ENCODE results near the gene CRADD. TPM values are rescaled to one million over a fixed set of nuclear protein-coding genes. Genes with fewer than 3 reads are reported as not detected.
"Not testable (repeated sequence)": the region's sequence is repeated elsewhere in the genome, so short reads cannot be mapped to it uniquely, and the experiment has no call there.

CRADD gene
- total and polyA plus RNA-seq, 4 donors, result 6.3 to 28.9 (median 16.6) TPM

GRCh38 chr12:93636708-93637107, 40.5 kb upstream of the CRADD start:
- Histone ChIP-seq H3K4me1 (ENCODE audit: control insufficient read depth in 5 of 5, insufficient read depth in 5 of 5, low read length in 5 of 5) (peaks cover 0 to 8% (median under 1%) of the 10 kb centered on the region in 5 donors), H3K27me3 (ENCODE audit: control insufficient read depth in 3 of 3, insufficient read depth in 3 of 3, low read length in 2 of 3) (no peaks in the 10 kb centered on the region), H3K4me3 (no peak overlapping the region), H3K9me3 (ENCODE audit: control insufficient read depth in 4 of 4, insufficient read depth in 3 of 4, low read length in 3 of 4) (peaks cover 0 to 3% (median 0%) of the 10 kb centered on the region in 4 donors), H3K27ac (ENCODE audit: low read depth in 1 of 2, low read length in 1 of 2) (no peak overlapping the region), H3K36me3 (ENCODE audit: control insufficient read depth in 4 of 4, insufficient read depth in 4 of 4, low read length in 4 of 4) (no peaks in the 10 kb centered on the region), H3K9ac (ENCODE audit: insufficient read depth in 1 of 2, low read length in 2 of 2) (no peak overlapping the region)
- no peak for TF ChIP-seq CTCF (IDR thresholded peaks at IDR 0.05; ENCODE audit: control extremely low read depth, extremely low read depth)
- WGBS, 2 donors, result 84 to 91% methylated on average over 2 of the region's 2 CpGs
- ATAC-seq (ENCODE audit: insufficient read depth, low FRiP score), result no peak
- DNase-seq, result no peak

- Histone ChIP-seq H3K27ac (ENCODE audit: low read depth in 1 of 2, low read length in 1 of 2) (no peak overlapping the region), H3K4me1 (ENCODE audit: control insufficient read depth in 5 of 5, insufficient read depth in 5 of 5, low read length in 5 of 5) (peaks cover 0 to 9% (median 2%) of the 10 kb centered on the region in 5 donors), H3K4me3 (no peak overlapping the region), H3K9ac (ENCODE audit: insufficient read depth in 1 of 2, low read length in 2 of 2) (no peak overlapping the region), H3K27me3 (ENCODE audit: control insufficient read depth in 3 of 3, insufficient read depth in 3 of 3, low read length in 2 of 3) (no peaks in the 10 kb centered on the region), H3K9me3 (ENCODE audit: control insufficient read depth in 4 of 4, insufficient read depth in 3 of 4, low read length in 3 of 4) (peaks cover 0 to under 1% (median 0%) of the 10 kb centered on the region in 4 donors), H3K36me3 (ENCODE audit: control insufficient read depth in 4 of 4, insufficient read depth in 4 of 4, low read length in 4 of 4) (no peaks in the 10 kb centered on the region)
- 66 to 77% methylated on average over 2 of the region's 2 CpGs for WGBS, 2 donors
- peak in 2 of 3 donors; percentile 48 to 75 for DNase-seq
- no peak for ATAC-seq (ENCODE audit: insufficient read depth, low FRiP score)
- no peak for TF ChIP-seq CTCF (IDR thresholded peaks at IDR 0.05; ENCODE audit: control extremely low read depth, extremely low read depth)
Measured at GRCh38 chr12:93638095-93638494, 39.1 kb upstream of the CRADD start.

- Histone ChIP-seq H3K36me3 (ENCODE audit: control insufficient read depth in 4 of 4, insufficient read depth in 4 of 4, low read length in 4 of 4) (no peaks in the 10 kb centered on the region), H3K4me1 (ENCODE audit: control insufficient read depth in 5 of 5, insufficient read depth in 5 of 5, low read length in 5 of 5) (peaks cover 0 to 11% (median 2%) of the 10 kb centered on the region in 5 donors), H3K27me3 (ENCODE audit: control insufficient read depth in 3 of 3, insufficient read depth in 3 of 3, low read length in 2 of 3) (no peaks in the 10 kb centered on the region), H3K9ac (ENCODE audit: insufficient read depth in 1 of 2, low read length in 2 of 2) (no peak overlapping the region), H3K4me3 (no peak overlapping the region), H3K27ac (ENCODE audit: low read depth in 1 of 2, low read length in 1 of 2) (no peak overlapping the region), H3K9me3 (ENCODE audit: control insufficient read depth in 4 of 4, insufficient read depth in 3 of 4, low read length in 3 of 4) (peaks cover 0 to 2% (median 0%) of the 10 kb centered on the region in 4 donors)
- ATAC-seq (ENCODE audit: insufficient read depth, low FRiP score), result no peak
- peak in 2 of 3 donors; percentile 34 to 43 for DNase-seq
- TF ChIP-seq CTCF (IDR thresholded peaks at IDR 0.05; ENCODE audit: control extremely low read depth, extremely low read depth), result no peak
- 64 to 78% methylated on average over 6 of the region's 6 CpGs for WGBS, 2 donors
Measured at GRCh38 chr12:93638954-93639353, 38.2 kb upstream of the CRADD start.

- no peak for ATAC-seq (ENCODE audit: insufficient read depth, low FRiP score)
- no peak overlapping the region for H3K9ac ChIP-seq (ENCODE audit: insufficient read depth in 1 of 2, low read length in 2 of 2)
- no peaks in the 10 kb centered on the region for H3K27me3 ChIP-seq (ENCODE audit: control insufficient read depth in 3 of 3, insufficient read depth in 3 of 3, low read length in 2 of 3)
- peaks cover 0 to 2% (median 0%) of the 10 kb centered on the region in 4 donors for H3K9me3 ChIP-seq (ENCODE audit: control insufficient read depth in 4 of 4, insufficient read depth in 3 of 4, low read length in 3 of 4)
- no peak overlapping the region for H3K27ac ChIP-seq (ENCODE audit: low read depth in 1 of 2, low read length in 1 of 2)
- peaks cover 0 to 11% (median 2%) of the 10 kb centered on the region in 5 donors for H3K4me1 ChIP-seq (ENCODE audit: control insufficient read depth in 5 of 5, insufficient read depth in 5 of 5, low read length in 5 of 5)
- H3K36me3 ChIP-seq (ENCODE audit: control insufficient read depth in 4 of 4, insufficient read depth in 4 of 4, low read length in 4 of 4), result no peaks in the 10 kb centered on the region
- 72 to 91% methylated on average over 2 of the region's 2 CpGs for WGBS, 2 donors
- no peak for TF ChIP-seq CTCF (IDR thresholded peaks at IDR 0.05; ENCODE audit: control extremely low read depth, extremely low read depth)
- H3K4me3 ChIP-seq, result no peak overlapping the region
- DNase-seq, result peak in 1 of 3 donors; percentile 22
Measured at GRCh38 chr12:93639406-93639805, 37.8 kb upstream of the CRADD start.

- ATAC-seq (ENCODE audit: insufficient read depth, low FRiP score); H3K36me3 ChIP-seq (ENCODE audit: control insufficient read depth in 4 of 4, insufficient read depth in 4 of 4, low read length in 4 of 4); H3K9me3 ChIP-seq (ENCODE audit: control insufficient read depth in 4 of 4, insufficient read depth in 3 of 4, low read length in 3 of 4); H3K27ac ChIP-seq (ENCODE audit: low read depth in 1 of 2, low read length in 1 of 2); H3K4me3 ChIP-seq; H3K27me3 ChIP-seq (ENCODE audit: control insufficient read depth in 3 of 3, insufficient read depth in 3 of 3, low read length in 2 of 3); DNase-seq; H3K9ac ChIP-seq (ENCODE audit: insufficient read depth in 1 of 2, low read length in 2 of 2): not testable (repeated sequence)
- peaks cover 0 to 11% (median 2%) of the 10 kb centered on the region in 5 donors for H3K4me1 ChIP-seq (ENCODE audit: control insufficient read depth in 5 of 5, insufficient read depth in 5 of 5, low read length in 5 of 5)
- 98% methylated on average over 10 of the region's 26 CpGs for WGBS, 2 donors
Measured at GRCh38 chr12:93641380-93641779, 35.8 kb upstream of the CRADD start.

Measured in lung (tissue), 12 donors.